SK-N-MC (cell line): ENCODE data around the gene PKD2L1.

Source experiments
- DNase-seq: peaks from one replicate; pipeline ENCODE4 v3.0.0-alpha.2; 2011; ENCODE audit warnings: low read depth, low spot score
- H3K27ac ChIP-seq: fragments of 200-600 bp; sonication (generic); 2 replicates; pipeline ENCODE4 v1.5.1; 2016; ENCODE audit warnings: mixed run types
- H3K36me3 ChIP-seq: fragments of 200-600 bp; sonication (generic); 2 replicates; pipeline ENCODE4 v1.6.1; 2017; ENCODE audit warnings: antibody characterized with exemption, low read length, mixed read lengths; ENCODE audit not compliant: insufficient read depth
- H3K4me3 ChIP-seq: fragments of 200-600 bp; sonication (generic); 2 replicates; pipeline ENCODE4 v1.5.1; 2016
- H3K9ac ChIP-seq: fragments of 200-600 bp; sonication (generic); 2 replicates; pipeline ENCODE4 v1.8.0; 2017; ENCODE audit warnings: mixed run types, mixed read lengths; ENCODE audit not compliant: insufficient read length
- H3K9me3 ChIP-seq: fragments of 200-600 bp; sonication (generic); 2 replicates; pipeline ENCODE4 v1.6.1; 2017; ENCODE audit warnings: low read depth, mild to moderate bottlenecking, antibody characterized with exemption, low read length, moderate library complexity, mixed read lengths
- EZH2 ChIP-seq: fragments of 200-600 bp; sonication (generic); IDR thresholded peaks from one replicate; pipeline ENCODE4 v1.6.1; 2017; ENCODE audit warnings: antibody characterized with exemption
- FOXP2 ChIP-seq: optimal IDR thresholded peaks from 2 replicates; pipeline ENCODE3; 2011; ENCODE audit warnings: mild to moderate bottlenecking, moderate library complexity; ENCODE audit not compliant: insufficient read depth; ENCODE audit errors: extremely low read length, control extremely low read depth
- POLR2AphosphoS5 ChIP-seq: IDR thresholded peaks from 2 replicates; pipeline ENCODE4 v1.6.1; 2012; ENCODE audit warnings: mild to moderate bottlenecking, low read depth, low read length, borderline replicate concordance

PKD2L1 gene

GRCh38 chr10:100265821-100266485 is 64.1 kb downstream of the PKD2L1 start:
- H3K36me3 ChIP-seq: no peaks in the 10 kb centered on the region
- no peak overlapping the region for H3K27ac ChIP-seq
- H3K9ac ChIP-seq: no peak overlapping the region
- DNase-seq: no peak
- H3K9me3 ChIP-seq: no peaks in the 10 kb centered on the region
- no peak overlapping the region for H3K4me3 ChIP-seq
- TF ChIP-seq EZH2 (no peak), POLR2AphosphoS5 (no peak), FOXP2 (no peak)

DNA sequence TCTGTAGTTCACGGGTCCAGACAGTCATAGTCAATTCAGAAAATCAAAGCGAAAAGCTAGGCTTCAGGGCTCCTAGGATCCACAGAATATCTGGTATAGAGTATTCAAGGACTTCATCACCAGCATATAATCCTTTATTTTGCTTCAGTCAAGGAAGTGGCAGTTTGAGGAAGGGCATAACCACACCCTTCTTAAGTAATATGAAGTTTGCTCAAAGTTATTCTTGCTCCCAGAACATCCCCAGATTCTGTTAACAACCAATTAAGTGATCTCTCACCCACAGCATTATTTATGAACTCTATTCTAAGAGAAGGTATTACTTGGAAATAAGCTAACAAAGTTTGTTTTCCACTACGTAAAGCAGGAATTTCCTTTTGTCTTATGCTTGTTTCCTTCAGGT is 75.8 kb downstream of the PKD2L1 start:
- peaks cover 3% of the 10 kb centered on the region; the same call in 1 of the 2 replicates for H3K36me3 ChIP-seq
- no peak for TF ChIP-seq POLR2AphosphoS5
- TF ChIP-seq FOXP2: no peak
- no peak for TF ChIP-seq EZH2

DNA sequence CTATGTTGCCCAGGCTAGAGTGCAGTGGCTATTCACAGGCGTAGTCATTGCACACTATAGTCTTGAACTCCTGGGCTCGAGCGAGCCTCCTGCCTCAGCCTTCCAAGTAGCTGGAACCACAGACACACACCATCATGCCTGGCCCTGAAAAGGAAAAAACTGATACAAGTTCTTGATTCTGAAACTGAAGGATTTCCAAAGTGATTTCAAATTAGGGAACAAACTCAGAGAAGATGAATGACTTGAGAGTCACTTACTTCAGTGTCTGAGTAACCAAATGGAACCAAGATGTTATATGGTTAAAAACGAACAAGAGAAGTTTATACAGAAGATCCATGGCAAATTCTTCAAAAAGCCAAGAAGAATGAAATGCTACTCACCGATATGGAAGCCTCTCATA is 77.0 kb downstream of the PKD2L1 start:
- no peaks in the 10 kb centered on the region for H3K9me3 ChIP-seq
- H3K9ac ChIP-seq: no peak overlapping the region
- TF ChIP-seq POLR2AphosphoS5 (no peak), EZH2 (no peak), FOXP2 (no peak)
- peaks cover 6% of the 10 kb centered on the region; the same call in 1 of the 2 replicates for H3K36me3 ChIP-seq
- DNase-seq: no peak
- H3K27ac ChIP-seq: no peak overlapping the region
- H3K4me3 ChIP-seq: no peak overlapping the region

More for the DNA sequence above, 75.8 kb downstream of the PKD2L1 start:
- no peak for DNase-seq
- no peak overlapping the region for H3K27ac ChIP-seq
- no peak overlapping the region for H3K9ac ChIP-seq
- no peaks in the 10 kb centered on the region for H3K9me3 ChIP-seq
- H3K4me3 ChIP-seq: no peak overlapping the region

- no peak for DNase-seq
- peaks cover 10% of the 10 kb centered on the region; the same call in 1 of the 2 replicates for H3K36me3 ChIP-seq
- no peak for TF ChIP-seq EZH2
- TF ChIP-seq FOXP2: no peak
- TF ChIP-seq POLR2AphosphoS5: no peak
- no peak overlapping the region for H3K27ac ChIP-seq
- H3K9me3 ChIP-seq: no peaks in the 10 kb centered on the region
- H3K4me3 ChIP-seq: no peak overlapping the region
- H3K9ac ChIP-seq: no peak overlapping the region
Measured at GRCh38 chr10:100248820-100249219, 81.2 kb downstream of the PKD2L1 start.

DNA sequence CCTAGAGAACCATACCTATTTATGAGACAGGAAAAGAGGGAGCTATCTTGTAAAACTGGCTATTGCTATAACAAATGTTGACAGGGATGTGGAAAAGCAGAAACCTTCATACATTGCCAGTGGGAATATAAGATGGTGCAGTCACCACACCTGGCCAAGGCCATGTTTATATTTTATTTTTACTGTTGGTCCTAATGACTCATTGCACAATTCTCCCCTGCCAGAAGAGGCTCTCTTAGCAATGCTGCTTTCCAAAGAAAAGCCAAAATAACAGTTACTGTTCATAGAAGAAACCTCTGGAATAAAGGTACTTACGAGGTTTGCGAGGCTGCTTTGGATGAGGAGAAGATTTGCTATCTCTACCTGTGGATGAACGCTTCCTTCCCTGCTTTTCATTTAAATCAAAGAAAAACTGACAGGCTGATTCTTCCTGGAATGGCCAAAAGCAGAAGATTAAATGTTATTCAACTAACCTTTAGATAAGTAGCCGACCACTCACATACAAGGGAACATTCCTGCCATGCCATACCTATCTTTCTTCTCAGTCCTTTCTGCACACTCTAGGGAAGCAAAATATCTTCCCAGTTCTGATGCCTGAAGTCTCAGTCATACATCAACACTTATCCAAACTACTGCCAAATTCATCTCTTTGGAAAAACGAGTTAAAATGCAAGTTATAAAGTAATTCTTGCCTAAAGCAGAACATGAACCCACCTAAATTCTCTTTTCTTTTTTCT is 84.4 kb downstream of the PKD2L1 start:
- H3K4me3 ChIP-seq: no peak overlapping the region
- no peak for DNase-seq
- no peak overlapping the region for H3K27ac ChIP-seq
- TF ChIP-seq POLR2AphosphoS5 (no peak), EZH2 (no peak), FOXP2 (no peak)
- H3K36me3 ChIP-seq: peaks cover 20% of the 10 kb centered on the region; the same call in 1 of the 2 replicates
- no peak overlapping the region for H3K9ac ChIP-seq
- no peaks in the 10 kb centered on the region for H3K9me3 ChIP-seq

DNA sequence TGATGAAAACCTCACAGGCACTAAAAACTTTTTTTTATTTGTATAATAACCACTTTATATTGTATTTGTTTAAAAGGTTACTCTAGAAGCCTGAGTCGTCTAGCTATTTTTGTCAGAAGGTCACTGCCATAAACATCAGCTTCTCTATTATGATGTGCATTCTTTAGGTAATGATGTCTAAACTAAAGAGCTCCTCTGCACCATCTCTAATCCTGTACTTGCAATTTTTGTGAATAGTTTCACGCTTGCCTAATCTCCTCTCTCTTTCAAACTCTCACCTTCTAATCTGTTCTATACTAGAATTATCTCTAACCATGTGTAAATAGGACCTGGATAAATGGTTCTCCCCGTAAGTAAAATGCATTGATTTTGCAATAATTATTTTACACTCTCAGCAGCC is 90.2 kb downstream of the PKD2L1 start:
- H3K9me3 ChIP-seq: no peaks in the 10 kb centered on the region
- H3K36me3 ChIP-seq: peaks cover 13% of the 10 kb centered on the region; the same call in 1 of the 2 replicates
- no peak overlapping the region for H3K4me3 ChIP-seq
- no peak overlapping the region for H3K9ac ChIP-seq
- no peak for DNase-seq
- H3K27ac ChIP-seq: no peak overlapping the region
- TF ChIP-seq EZH2: no peak
- TF ChIP-seq FOXP2: no peak

DNA sequence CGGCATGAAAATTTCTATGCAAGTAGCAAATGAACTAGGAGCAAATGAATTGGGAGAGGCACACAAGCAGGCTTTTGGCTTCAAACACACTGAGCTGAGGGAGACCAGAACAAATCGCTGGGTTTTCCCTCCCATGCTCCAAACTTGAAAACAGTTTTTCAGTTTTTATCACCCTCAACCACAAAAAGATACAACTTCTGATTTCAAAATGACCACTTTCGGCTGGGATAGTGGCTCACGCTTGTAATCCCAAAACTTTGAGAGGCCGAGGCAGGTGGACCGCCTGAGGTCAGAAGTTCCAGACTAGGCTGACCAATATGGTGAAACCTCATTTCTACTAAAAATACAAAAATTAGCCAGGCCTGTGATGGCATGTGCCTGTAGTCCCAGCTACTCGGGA is 91.6 kb downstream of the PKD2L1 start:
- peaks cover 11% of the 10 kb centered on the region; the same call in 1 of the 2 replicates for H3K36me3 ChIP-seq
- DNase-seq: no peak
- TF ChIP-seq FOXP2 (no peak), EZH2 (no peak), POLR2AphosphoS5 (no peak)
- no peak overlapping the region for H3K9ac ChIP-seq
- no peak overlapping the region for H3K4me3 ChIP-seq
- H3K9me3 ChIP-seq: no peaks in the 10 kb centered on the region
- no peak overlapping the region for H3K27ac ChIP-seq
